NCI-H1105 treated with DMSO at 0.1 percent for 48 hours (cell line): Measurements from ENCODE around the gene HM13.
"Not testable (repeated sequence)": the region's sequence is repeated elsewhere in the genome, so short reads cannot be mapped to it uniquely, and the experiment has no call there.

ENCODE experiments used
- DNase-seq: peaks from one replicate; lab custom pipeline; 2025; lab: John Stamatoyannopoulos, UW

Gene HM13

GRCh38 chr20:31608251-31608945 lies 94.2 kb downstream of the HM13 start:
- peak; percentile 98 for DNase-seq

DNA sequence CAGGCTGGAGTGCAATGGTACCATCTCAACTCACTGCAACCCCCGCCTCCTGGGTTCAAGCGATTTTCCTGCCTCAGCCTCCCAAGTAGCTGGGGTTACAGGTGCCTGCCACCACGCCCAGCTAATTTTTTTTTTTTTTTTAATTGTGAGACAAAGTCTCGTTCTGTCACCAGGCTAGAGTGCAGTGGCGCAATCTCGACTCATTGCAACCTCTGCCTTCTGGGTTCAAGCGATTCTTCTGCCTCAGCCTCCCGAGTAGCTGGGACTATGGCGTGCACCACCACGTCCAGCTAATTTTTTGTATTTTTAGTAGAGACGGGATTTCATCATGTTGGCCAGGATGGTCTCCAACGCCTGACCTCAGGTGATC lies 98.0 kb downstream of the HM13 start:
- DNase-seq = not testable (repeated sequence)

DNA sequence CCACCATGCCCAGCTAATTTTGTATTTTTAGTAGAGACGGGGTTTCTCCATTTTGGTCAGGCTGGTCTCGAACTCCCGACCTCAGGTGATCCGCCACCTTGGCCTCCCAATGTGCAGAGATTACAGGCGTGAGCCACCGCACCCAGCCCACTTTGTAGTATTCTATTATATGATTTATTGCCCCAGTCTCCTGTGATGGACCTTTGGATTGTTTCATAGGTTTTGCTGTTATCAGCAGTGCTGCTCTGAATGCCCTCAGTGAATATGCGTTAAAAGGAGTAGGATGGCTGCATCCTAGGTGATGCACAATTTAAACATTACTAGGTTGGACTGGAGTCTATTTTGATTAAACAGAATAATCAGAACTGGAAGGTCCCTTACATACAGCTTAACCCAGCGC lies 101.2 kb downstream of the HM13 start:
- DNase-seq = no peak

- DNase-seq = no peak
Observed at GRCh38 chr20:31617432-31618104, 103.3 kb downstream of the HM13 start.
